Measurements from ENCODE around the gene XRCC3. TPM values are rescaled to one million over a fixed set of nuclear protein-coding genes. Genes with fewer than 3 reads are reported as not detected.

Gene XRCC3
- polyA plus RNA-seq, 3 donors, result 0.66 to 8.1 (median 2.0) TPM

GRCh38 chr14:103727313-103727980 lies 12.2 kb upstream of the XRCC3 start:
- H3K4me1 Mint-ChIP-seq, result no peaks in the 10 kb centered on the region
- no peaks in the 10 kb centered on the region for H3K4me1 ChIP-seq (ENCODE audit: control insufficient read depth in 1 of 2, insufficient read depth in 2 of 2, low read length in 2 of 2)
- H3K27ac Mint-ChIP-seq, result no peak overlapping the region
- 94% methylated on average over 44 of the region's 53 CpGs for WGBS (ENCODE audit: insufficient coverage)
- no peak overlapping the region for H3K27ac ChIP-seq (ENCODE audit: low read depth in 1 of 2, low read length in 2 of 2)
- peaks cover 10% of the 10 kb centered on the region for H4K20me1 ChIP-seq (ENCODE audit: insufficient read depth, low read length)
- no peak overlapping the region for H3K9ac ChIP-seq (ENCODE audit: insufficient read depth, low read length, poor library complexity, severe bottlenecking)
- no peak overlapping the region for H3K4me3 Mint-ChIP-seq
- no peaks in the 10 kb centered on the region for H3K79me2 ChIP-seq (ENCODE audit: insufficient read depth, low read length)
- H3K4me2 ChIP-seq (replicated peaks; ENCODE audit: extremely low read depth, low read length, poor library complexity, severe bottlenecking), result no peak overlapping the region
- DNase-seq, result no peak
- H3K27me3 ChIP-seq (ENCODE audit: control insufficient read depth in 2 of 2, insufficient read depth in 2 of 2, low read length in 2 of 2), result no peaks in the 10 kb centered on the region
- no peaks in the 10 kb centered on the region for H3K9me3 ChIP-seq (replicated peaks in 1 of 2; ENCODE audit: control insufficient read depth in 1 of 2, insufficient read depth in 1 of 2, low read length in 2 of 2)
- TF ChIP-seq, protein P1, sequence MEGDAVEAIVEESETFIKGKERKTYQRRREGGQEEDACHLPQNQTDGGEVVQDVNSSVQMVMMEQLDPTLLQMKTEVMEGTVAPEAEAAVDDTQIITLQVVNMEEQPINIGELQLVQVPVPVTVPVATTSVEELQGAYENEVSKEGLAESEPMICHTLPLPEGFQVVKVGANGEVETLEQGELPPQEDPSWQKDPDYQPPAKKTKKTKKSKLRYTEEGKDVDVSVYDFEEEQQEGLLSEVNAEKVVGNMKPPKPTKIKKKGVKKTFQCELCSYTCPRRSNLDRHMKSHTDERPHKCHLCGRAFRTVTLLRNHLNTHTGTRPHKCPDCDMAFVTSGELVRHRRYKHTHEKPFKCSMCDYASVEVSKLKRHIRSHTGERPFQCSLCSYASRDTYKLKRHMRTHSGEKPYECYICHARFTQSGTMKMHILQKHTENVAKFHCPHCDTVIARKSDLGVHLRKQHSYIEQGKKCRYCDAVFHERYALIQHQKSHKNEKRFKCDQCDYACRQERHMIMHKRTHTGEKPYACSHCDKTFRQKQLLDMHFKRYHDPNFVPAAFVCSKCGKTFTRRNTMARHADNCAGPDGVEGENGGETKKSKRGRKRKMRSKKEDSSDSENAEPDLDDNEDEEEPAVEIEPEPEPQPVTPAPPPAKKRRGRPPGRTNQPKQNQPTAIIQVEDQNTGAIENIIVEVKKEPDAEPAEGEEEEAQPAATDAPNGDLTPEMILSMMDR (IDR thresholded peaks at IDR 0.05), result no peak
- H3K27me3 Mint-ChIP-seq (ENCODE audit: low read depth in 3 of 3), result peaks cover 0 to 2% (median 2%) of the 10 kb centered on the region in 3 donors
- peaks cover 19 to 50% of the 10 kb centered on the region in 2 donors for H3K36me3 Mint-ChIP-seq
- no peak overlapping the region for H3K4me3 ChIP-seq (replicated peaks in 1 of 3; ENCODE audit: low read depth in 2 of 3, low read length in 3 of 3)
- H3K9me3 Mint-ChIP-seq, result no peaks in the 10 kb centered on the region
- peaks cover 44 to 51% of the 10 kb centered on the region in 2 donors for H3K36me3 ChIP-seq (replicated peaks in 1 of 2; ENCODE audit: control insufficient read depth in 1 of 2, insufficient read depth in 2 of 2, low read length in 2 of 2)
- intact Hi-C loops (cut with micrococcal nuclease), result no loop called here
- H2AFZ ChIP-seq (ENCODE audit: insufficient read depth, low read depth, low read length, poor library complexity, severe bottlenecking), result no peak overlapping the region

- WGBS (ENCODE audit: insufficient coverage), result 96% methylated on average over 17 of the region's 18 CpGs
- Mint-ChIP-seq H3K4me3 (no peak overlapping the region), H3K4me1 (no peaks in the 10 kb centered on the region), H3K27ac (no peak overlapping the region), H3K9me3 (no peaks in the 10 kb centered on the region), H3K36me3 (peaks cover 19 to 42% of the 10 kb centered on the region in 2 donors), H3K27me3 (ENCODE audit: low read depth in 3 of 3) (peaks cover 0 to 2% (median 2%) of the 10 kb centered on the region in 3 donors)
- peaks cover 39 to 48% of the 10 kb centered on the region in 2 donors for H3K36me3 ChIP-seq (replicated peaks in 1 of 2; ENCODE audit: control insufficient read depth in 1 of 2, insufficient read depth in 2 of 2, low read length in 2 of 2)
- H2AFZ ChIP-seq (ENCODE audit: insufficient read depth, low read depth, low read length, poor library complexity, severe bottlenecking), result no peak overlapping the region
- H4K20me1 ChIP-seq (ENCODE audit: insufficient read depth, low read length), result peaks cover 17% of the 10 kb centered on the region
- H3K9ac ChIP-seq (ENCODE audit: insufficient read depth, low read length, poor library complexity, severe bottlenecking), result no peak overlapping the region
- intact Hi-C loops (cut with micrococcal nuclease), result no loop called here
- H3K4me2 ChIP-seq (replicated peaks; ENCODE audit: extremely low read depth, low read length, poor library complexity, severe bottlenecking), result no peak overlapping the region
- H3K4me3 ChIP-seq (replicated peaks in 1 of 3; ENCODE audit: low read depth in 2 of 3, low read length in 3 of 3), result no peak overlapping the region
- no peaks in the 10 kb centered on the region for H3K9me3 ChIP-seq (replicated peaks in 1 of 2; ENCODE audit: control insufficient read depth in 1 of 2, insufficient read depth in 1 of 2, low read length in 2 of 2)
- no peak for DNase-seq
- TF ChIP-seq, protein P1 (IDR thresholded peaks at IDR 0.05), result no peak
- no peaks in the 10 kb centered on the region for H3K27me3 ChIP-seq (ENCODE audit: control insufficient read depth in 2 of 2, insufficient read depth in 2 of 2, low read length in 2 of 2)
- no peaks in the 10 kb centered on the region for H3K4me1 ChIP-seq (ENCODE audit: control insufficient read depth in 1 of 2, insufficient read depth in 2 of 2, low read length in 2 of 2)
- H3K79me2 ChIP-seq (ENCODE audit: insufficient read depth, low read length), result no peaks in the 10 kb centered on the region
- H3K27ac ChIP-seq (ENCODE audit: low read depth in 1 of 2, low read length in 2 of 2), result no peak overlapping the region
Measured at GRCh38 chr14:103726474-103726873, 11.2 kb upstream of the XRCC3 start.
